HCT116 (cell line): Measurements from ENCODE around the gene THNSL1. TPM values are rescaled to one million over a fixed set of nuclear protein-coding genes. Genes with fewer than 3 reads are reported as not detected.

Source experiments
- ATAC-seq: fragments of 200-7000 bp; cut with Tn5 transposase; 2 replicates; pipeline ENCODE4 v1.9.1; 2020; ENCODE audit warnings: mild to moderate bottlenecking, moderate library complexity
- BruUV-seq: library from RNA; stranded (reverse); fragments of 400-500 nt; replicated peaks from 2 replicates; lab custom pipeline; 2021; lab: Mats Ljungman, UMichigan
- CTCF ChIA-PET: fragments of 300-600 bp; sonication (Branson Sonifier 250); formaldehyde crosslinking; loops from one replicate; lab custom pipeline; 2021; ENCODE audit warnings: antibody characterized with exemption; lab: Charles Lee
- POLR2A ChIA-PET: fragments of 300-600, 350-600 bp; sonication (Branson Sonifier 250); formaldehyde crosslinking; loops from one replicate; lab custom pipeline; 2021; ENCODE audit warnings: antibody characterized with exemption; lab: Charles Lee
- RAD21 ChIA-PET, 2 experiments: fragments of 300-600 bp; sonication (Branson Sonifier 250); formaldehyde crosslinking; loops; one replicate each; lab custom pipeline; 2023; ENCODE audit warnings: low total read pairs in 2 of 2; ENCODE audit not compliant: uncharacterized antibody in 2 of 2, unreplicated experiment in 2 of 2, low non-redundant PET in 1 of 2; lab: Charles Lee
- DNase-seq: peaks from one replicate; pipeline ENCODE4 v3.0.0-alpha.2; 2010; ENCODE audit warnings: low read depth, low spot score
- H2AFZ ChIP-seq: fragments of 200-600 bp; shearing (Covaris generic), sonication (generic); 2 replicates; pipeline ENCODE4 v1.6.1; 2017; ENCODE audit warnings: low read depth, mixed run types, mixed read lengths, antibody characterized with exemption, low read length; ENCODE audit not compliant: poor library complexity, severe bottlenecking
- H3K27ac ChIP-seq: 2 replicates; pipeline ENCODE4 v1.5.1; 2012; ENCODE audit warnings: low read depth, low read length
- H3K27me3 ChIP-seq: fragments of 200-600 bp; sonication (generic); 2 replicates; pipeline ENCODE4 v1.6.1; 2016; ENCODE audit warnings: mixed run types, low read length, mixed read lengths; ENCODE audit not compliant: insufficient read depth
- H3K36me3 ChIP-seq, 2 experiments: fragments of 200-500 bp in 1 of 2; fragments of 200-600 bp in 1 of 2; sonication (Bioruptor generic) in 1 of 2; sonication (generic) in 1 of 2; 2 replicates each; pipeline versions ENCODE4 v1.5.1 to v1.6.1; 2014 to 2016; ENCODE audit warnings: low read length in 2 of 2, inconsistent platforms in 1 of 2, mixed read lengths in 1 of 2, mixed run types in 1 of 2; ENCODE audit not compliant: insufficient read depth in 2 of 2, control insufficient read depth in 1 of 2
- H3K4me1 ChIP-seq, 2 experiments: fragments of 200-600 bp in 1 of 2; sonication (generic) in 1 of 2; 2 replicates each; pipeline versions ENCODE4 v1.5.1 to v1.6.1; 2012 to 2017; ENCODE audit warnings: low read length in 2 of 2, inconsistent platforms in 1 of 2, mild to moderate bottlenecking in 1 of 2, mixed read lengths in 1 of 2, mixed run types in 1 of 2, moderate library complexity in 1 of 2; ENCODE audit not compliant: insufficient read depth in 2 of 2, control insufficient read depth in 1 of 2
- H3K4me2 ChIP-seq: fragments of 200-600 bp; sonication (generic); 2 replicates; pipeline ENCODE4 v1.6.1; 2017; ENCODE audit warnings: mixed run types, low read length, mixed read lengths
- H3K4me3 ChIP-seq, 2 experiments: fragments of 200-600 bp in 1 of 2; sonication (generic) in 1 of 2; replicated peaks in 1 of 2; 2 replicates each; pipeline ENCODE4 v1.5.1; 2011 to 2016; ENCODE audit warnings: low read length in 2 of 2, control low read depth in 1 of 2, low read depth in 1 of 2, mild to moderate bottlenecking in 1 of 2, mixed read lengths in 1 of 2, mixed run types in 1 of 2
- H3K79me2 ChIP-seq: fragments of 200-600 bp; sonication (generic); 2 replicates; pipeline ENCODE4 v1.6.1; 2017; ENCODE audit warnings: mild to moderate bottlenecking, mixed run types, low read length, moderate library complexity, mixed read lengths; ENCODE audit not compliant: insufficient read depth
- H3K9ac ChIP-seq: fragments of 200-600 bp; sonication (generic); 2 replicates; pipeline ENCODE4 v1.6.1; 2016; ENCODE audit warnings: low read length, mixed read lengths
- H3K9me2 ChIP-seq: fragments of 200-600 bp; sonication (generic), shearing (Covaris generic); 2 replicates; pipeline ENCODE4 v1.6.1; 2017; ENCODE audit warnings: mixed run types, mild to moderate bottlenecking, moderate library complexity; ENCODE audit not compliant: insufficient read depth
- H3K9me3 ChIP-seq, 2 experiments: fragments of 200-500 bp in 1 of 2; fragments of 200-600 bp in 1 of 2; sonication (Bioruptor generic) in 1 of 2; sonication (generic) in 1 of 2; 2 replicates each; pipeline ENCODE4 v1.6.1; 2014 to 2017; ENCODE audit warnings: low read length in 2 of 2, mixed read lengths in 2 of 2, inconsistent platforms in 1 of 2, low read depth in 1 of 2, mild to moderate bottlenecking in 1 of 2, mixed run types in 1 of 2, moderate library complexity in 1 of 2; ENCODE audit not compliant: control insufficient read depth in 1 of 2, insufficient read depth in 1 of 2
- H4K20me1 ChIP-seq: fragments of 200-600 bp; sonication (generic), shearing (Covaris generic); 2 replicates; pipeline ENCODE4 v1.6.1; 2017; ENCODE audit warnings: mixed run types, mild to moderate bottlenecking, moderate library complexity; ENCODE audit not compliant: insufficient read depth
- CBX3 ChIP-seq: IDR thresholded peaks from 2 replicates; pipeline ENCODE4 v1.6.1; 2012; ENCODE audit warnings: low read depth
- EGR1 ChIP-seq: IDR thresholded peaks from 2 replicates; pipeline ENCODE4 v1.6.1; 2012; ENCODE audit warnings: low read depth
- EZH2 ChIP-seq: fragments of 200-600 bp; sonication (generic); IDR thresholded peaks from 2 replicates; pipeline ENCODE4 v1.6.1; 2017; ENCODE audit warnings: antibody characterized with exemption, mixed run types
- EZH2phosphoT487 ChIP-seq: fragments of 200-600 bp; IDR thresholded peaks from 2 replicates; pipeline ENCODE4 v1.6.1; 2018; ENCODE audit warnings: antibody characterized with exemption, borderline replicate concordance
- JUND ChIP-seq: IDR thresholded peaks from 2 replicates; pipeline ENCODE4 v1.6.1; 2012
- POLR2A ChIP-seq: IDR thresholded peaks from 2 replicates; pipeline ENCODE4 v1.7.0; 2011; ENCODE audit warnings: borderline replicate concordance; ENCODE audit not compliant: insufficient read depth, insufficient read length; ENCODE audit errors: extremely low read depth
- POLR2AphosphoS5 ChIP-seq: IDR thresholded peaks from 2 replicates; pipeline ENCODE4 v1.6.1; 2011; ENCODE audit warnings: mild to moderate bottlenecking, low read depth, low read length, moderate library complexity
- RAD21 ChIP-seq: IDR thresholded peaks from 2 replicates; pipeline ENCODE4 v1.6.1; 2012; ENCODE audit warnings: low read depth, mild to moderate bottlenecking
- SIN3A ChIP-seq: IDR thresholded peaks from 2 replicates; pipeline ENCODE4 v1.6.1; 2012; ENCODE audit warnings: low read depth
- SP1 ChIP-seq: IDR thresholded peaks from 2 replicates; pipeline ENCODE4 v1.6.1; 2012; ENCODE audit warnings: low read depth
- SRF ChIP-seq: IDR thresholded peaks from 2 replicates; pipeline ENCODE4 v1.6.1; 2012; ENCODE audit warnings: low read depth
- TCF7L2 ChIP-seq: IDR thresholded peaks from 2 replicates; pipeline ENCODE4 v1.7.0; 2011; ENCODE audit warnings: borderline replicate concordance, inconsistent platforms; ENCODE audit not compliant: insufficient read depth, insufficient read length; ENCODE audit errors: extremely low read depth
- YY1 ChIP-seq: IDR thresholded peaks from 2 replicates; pipeline ENCODE4 v1.6.1; 2011; ENCODE audit warnings: low read length, low read depth, moderate library complexity, mild to moderate bottlenecking; ENCODE audit not compliant: insufficient replicate concordance; ENCODE audit errors: extremely low read depth
- ZNF274 ChIP-seq: fragments of 200-500 bp; sonication (Bioruptor generic); IDR thresholded peaks from 2 replicates; pipeline ENCODE4 v1.6.1; 2014; ENCODE audit warnings: mild to moderate bottlenecking, low read depth, low read length, inconsistent platforms
- intact Hi-C: fragments of 100-400 bp; cut with micrococcal nuclease; formaldehyde crosslinking; loops from 2 replicates; pipeline ENCODE4 v1.10.0; 2022
- total RNA-seq: library from RNA; stranded (reverse); gene quantifications from one replicate; pipeline ENCODE4 v1.2.1, GENCODE V29; 2021; ENCODE audit not compliant: unreplicated experiment
- TF ChIP-seq, protein P1 (sequence below): IDR thresholded peaks from 2 replicates; pipeline ENCODE4 v1.6.1; 2012
- TF ChIP-seq, protein P2 (sequence below), 3 experiments: fragments of 200-600 bp in 1 of 3; sonication (generic) in 1 of 3; IDR thresholded peaks in 2 of 3; conservative IDR thresholded peaks in 1 of 3; 2 replicates each; pipeline ENCODE4 v1.5.1; 2012 to 2017; ENCODE audit warnings: low read depth in 2 of 3, low read length in 2 of 3, antibody characterized with exemption in 1 of 3, borderline replicate concordance in 1 of 3, control low read depth in 1 of 3, mild to moderate bottlenecking in 1 of 3, mixed read lengths in 1 of 3, mixed run types in 1 of 3, moderate library complexity in 1 of 3; ENCODE audit not compliant: insufficient read depth in 1 of 3
- TF ChIP-seq, protein P3 (sequence below): IDR thresholded peaks from 2 replicates; pipeline ENCODE4 v1.6.1; 2012; ENCODE audit warnings: low read depth

Gene THNSL1
- total RNA-seq, 1 experiment from 2014 or later: 7.7 TPM

- no TSS peak for BruUV-seq
- no peak overlapping the region for H3K9ac ChIP-seq
Observed at GRCh38 chr10:25036381-25036780, 20.0 kb downstream of the THNSL1 start.

More at GRCh38 chr10:25036381-25036780, 20.0 kb downstream of the THNSL1 start:
- Histone ChIP-seq H2AFZ (no peak overlapping the region), H3K27ac (no peak overlapping the region), H3K36me3 (no peaks in the 10 kb centered on the region), H3K79me2 (no peaks in the 10 kb centered on the region), H4K20me1 (no peaks in the 10 kb centered on the region), H3K9me2 (no peaks in the 10 kb centered on the region), H3K4me2 (no peak overlapping the region), H3K4me3 (no peak overlapping the region), H3K27me3 (no peaks in the 10 kb centered on the region), H3K4me1 (no peaks in the 10 kb centered on the region), H3K9me3 (no peaks in the 10 kb centered on the region)
- ChIA-PET POLR2A (no interaction called here), RAD21 (no interaction called here), CTCF (no interaction called here)
- DNase-seq (no peak), ATAC-seq (no peak)
- no peak for TF ChIP-seq ZNF274
- no peak for TF ChIP-seq JUND
- TF ChIP-seq, protein P1, sequence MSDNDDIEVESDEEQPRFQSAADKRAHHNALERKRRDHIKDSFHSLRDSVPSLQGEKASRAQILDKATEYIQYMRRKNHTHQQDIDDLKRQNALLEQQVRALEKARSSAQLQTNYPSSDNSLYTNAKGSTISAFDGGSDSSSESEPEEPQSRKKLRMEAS: no peak
- TF ChIP-seq TCF7L2: no peak
- TF ChIP-seq POLR2A: no peak
- TF ChIP-seq YY1: no peak
- no peak for TF ChIP-seq CBX3
- TF ChIP-seq SP1: no peak
- TF ChIP-seq EZH2: no peak
- TF ChIP-seq SIN3A: no peak
- no peak for TF ChIP-seq POLR2AphosphoS5
- TF ChIP-seq, protein P2, sequence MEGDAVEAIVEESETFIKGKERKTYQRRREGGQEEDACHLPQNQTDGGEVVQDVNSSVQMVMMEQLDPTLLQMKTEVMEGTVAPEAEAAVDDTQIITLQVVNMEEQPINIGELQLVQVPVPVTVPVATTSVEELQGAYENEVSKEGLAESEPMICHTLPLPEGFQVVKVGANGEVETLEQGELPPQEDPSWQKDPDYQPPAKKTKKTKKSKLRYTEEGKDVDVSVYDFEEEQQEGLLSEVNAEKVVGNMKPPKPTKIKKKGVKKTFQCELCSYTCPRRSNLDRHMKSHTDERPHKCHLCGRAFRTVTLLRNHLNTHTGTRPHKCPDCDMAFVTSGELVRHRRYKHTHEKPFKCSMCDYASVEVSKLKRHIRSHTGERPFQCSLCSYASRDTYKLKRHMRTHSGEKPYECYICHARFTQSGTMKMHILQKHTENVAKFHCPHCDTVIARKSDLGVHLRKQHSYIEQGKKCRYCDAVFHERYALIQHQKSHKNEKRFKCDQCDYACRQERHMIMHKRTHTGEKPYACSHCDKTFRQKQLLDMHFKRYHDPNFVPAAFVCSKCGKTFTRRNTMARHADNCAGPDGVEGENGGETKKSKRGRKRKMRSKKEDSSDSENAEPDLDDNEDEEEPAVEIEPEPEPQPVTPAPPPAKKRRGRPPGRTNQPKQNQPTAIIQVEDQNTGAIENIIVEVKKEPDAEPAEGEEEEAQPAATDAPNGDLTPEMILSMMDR (IDR thresholded peaks at IDR 0.05 in 2 of 3, conservative IDR thresholded peaks at IDR 0.05 in 1 of 3; ENCODE audit: borderline replicate concordance in 1 of 3, insufficient read depth in 1 of 3, low read depth in 2 of 3, low read length in 2 of 3): no peak
- TF ChIP-seq EZH2phosphoT487: no peak
- TF ChIP-seq, protein P3, sequence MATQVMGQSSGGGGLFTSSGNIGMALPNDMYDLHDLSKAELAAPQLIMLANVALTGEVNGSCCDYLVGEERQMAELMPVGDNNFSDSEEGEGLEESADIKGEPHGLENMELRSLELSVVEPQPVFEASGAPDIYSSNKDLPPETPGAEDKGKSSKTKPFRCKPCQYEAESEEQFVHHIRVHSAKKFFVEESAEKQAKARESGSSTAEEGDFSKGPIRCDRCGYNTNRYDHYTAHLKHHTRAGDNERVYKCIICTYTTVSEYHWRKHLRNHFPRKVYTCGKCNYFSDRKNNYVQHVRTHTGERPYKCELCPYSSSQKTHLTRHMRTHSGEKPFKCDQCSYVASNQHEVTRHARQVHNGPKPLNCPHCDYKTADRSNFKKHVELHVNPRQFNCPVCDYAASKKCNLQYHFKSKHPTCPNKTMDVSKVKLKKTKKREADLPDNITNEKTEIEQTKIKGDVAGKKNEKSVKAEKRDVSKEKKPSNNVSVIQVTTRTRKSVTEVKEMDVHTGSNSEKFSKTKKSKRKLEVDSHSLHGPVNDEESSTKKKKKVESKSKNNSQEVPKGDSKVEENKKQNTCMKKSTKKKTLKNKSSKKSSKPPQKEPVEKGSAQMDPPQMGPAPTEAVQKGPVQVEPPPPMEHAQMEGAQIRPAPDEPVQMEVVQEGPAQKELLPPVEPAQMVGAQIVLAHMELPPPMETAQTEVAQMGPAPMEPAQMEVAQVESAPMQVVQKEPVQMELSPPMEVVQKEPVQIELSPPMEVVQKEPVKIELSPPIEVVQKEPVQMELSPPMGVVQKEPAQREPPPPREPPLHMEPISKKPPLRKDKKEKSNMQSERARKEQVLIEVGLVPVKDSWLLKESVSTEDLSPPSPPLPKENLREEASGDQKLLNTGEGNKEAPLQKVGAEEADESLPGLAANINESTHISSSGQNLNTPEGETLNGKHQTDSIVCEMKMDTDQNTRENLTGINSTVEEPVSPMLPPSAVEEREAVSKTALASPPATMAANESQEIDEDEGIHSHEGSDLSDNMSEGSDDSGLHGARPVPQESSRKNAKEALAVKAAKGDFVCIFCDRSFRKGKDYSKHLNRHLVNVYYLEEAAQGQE: no peak
- no peak for TF ChIP-seq RAD21
- TF ChIP-seq SRF: no peak
- no peak for TF ChIP-seq EGR1
- intact Hi-C loops: no loop called here
